Measurements from ENCODE around the gene HHLA2.

The HHLA2 gene

DNA sequence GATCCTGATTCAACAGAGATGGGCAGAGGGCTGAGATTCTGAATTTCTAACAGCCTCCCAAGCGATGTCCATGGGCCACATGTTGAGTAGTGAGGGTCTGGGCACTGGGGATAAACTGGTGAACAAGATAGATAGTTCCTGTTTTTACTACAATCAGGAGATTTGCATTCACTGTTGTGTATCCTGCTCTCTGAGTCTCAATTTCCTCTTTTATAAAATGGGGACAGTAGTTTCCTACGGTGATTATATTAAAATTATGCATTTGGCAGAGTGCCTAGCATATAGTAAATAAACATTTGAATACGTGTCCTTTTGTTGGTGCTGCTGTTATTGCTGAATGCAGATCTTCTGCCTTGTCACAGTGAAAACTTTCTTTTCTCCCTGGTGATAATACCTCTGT, 111.5 kb downstream of the HHLA2 start:
- no peak overlapping the region for H3K4me3 ChIP-seq (ENCODE audit: low read length)
- TF ChIP-seq, protein P1, sequence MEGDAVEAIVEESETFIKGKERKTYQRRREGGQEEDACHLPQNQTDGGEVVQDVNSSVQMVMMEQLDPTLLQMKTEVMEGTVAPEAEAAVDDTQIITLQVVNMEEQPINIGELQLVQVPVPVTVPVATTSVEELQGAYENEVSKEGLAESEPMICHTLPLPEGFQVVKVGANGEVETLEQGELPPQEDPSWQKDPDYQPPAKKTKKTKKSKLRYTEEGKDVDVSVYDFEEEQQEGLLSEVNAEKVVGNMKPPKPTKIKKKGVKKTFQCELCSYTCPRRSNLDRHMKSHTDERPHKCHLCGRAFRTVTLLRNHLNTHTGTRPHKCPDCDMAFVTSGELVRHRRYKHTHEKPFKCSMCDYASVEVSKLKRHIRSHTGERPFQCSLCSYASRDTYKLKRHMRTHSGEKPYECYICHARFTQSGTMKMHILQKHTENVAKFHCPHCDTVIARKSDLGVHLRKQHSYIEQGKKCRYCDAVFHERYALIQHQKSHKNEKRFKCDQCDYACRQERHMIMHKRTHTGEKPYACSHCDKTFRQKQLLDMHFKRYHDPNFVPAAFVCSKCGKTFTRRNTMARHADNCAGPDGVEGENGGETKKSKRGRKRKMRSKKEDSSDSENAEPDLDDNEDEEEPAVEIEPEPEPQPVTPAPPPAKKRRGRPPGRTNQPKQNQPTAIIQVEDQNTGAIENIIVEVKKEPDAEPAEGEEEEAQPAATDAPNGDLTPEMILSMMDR (IDR thresholded peaks at IDR 0.05; ENCODE audit: insufficient read depth, low read depth, low read length, missing control alignments) = no peak
- no peak for DNase-seq (ENCODE audit: low read depth)

DNA sequence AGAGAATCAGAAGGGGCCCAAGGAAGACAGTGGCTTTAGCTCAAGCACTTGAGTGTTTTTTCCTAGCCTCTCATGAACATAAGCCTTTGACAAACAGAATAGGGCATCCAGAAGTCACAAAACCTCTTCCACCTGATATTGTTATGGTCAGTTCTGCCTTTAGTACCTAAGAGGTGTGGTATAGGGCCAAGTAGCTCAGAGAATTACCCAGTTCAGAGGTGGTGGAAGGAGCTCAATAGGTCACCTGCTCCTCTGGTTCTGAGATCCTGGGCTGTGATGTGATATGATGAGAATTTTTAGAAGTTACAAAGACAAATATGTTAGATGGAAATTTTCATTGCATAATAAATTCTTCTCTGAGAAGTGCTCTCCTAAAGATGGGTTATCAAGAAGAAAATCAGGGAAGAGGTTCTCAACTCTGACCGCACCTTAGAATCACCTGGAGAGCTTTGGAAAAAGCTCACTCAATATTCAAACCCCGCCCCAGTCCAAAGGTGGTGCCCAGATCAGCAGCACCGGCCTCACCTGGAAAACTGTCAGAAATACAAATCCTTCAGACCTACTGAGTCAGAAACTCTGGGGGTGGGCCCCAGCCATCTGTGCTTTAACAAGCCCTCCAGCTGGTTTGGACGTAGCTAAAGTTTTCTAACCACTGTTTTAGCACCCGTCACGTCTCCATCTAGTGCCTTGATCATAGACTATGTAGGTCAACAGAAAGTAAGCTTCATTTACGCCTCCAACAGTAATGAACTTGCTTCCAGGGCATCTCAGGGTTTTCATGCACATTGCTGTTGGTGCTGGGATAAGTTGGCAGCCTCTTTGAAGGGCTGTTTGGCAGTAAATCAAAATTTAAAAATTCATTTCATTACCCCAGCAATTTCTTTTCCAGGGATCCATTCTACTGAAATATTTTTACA, 112.8 kb downstream of the HHLA2 start:
- no peak for DNase-seq (ENCODE audit: low read depth)
- TF ChIP-seq, protein P1 (IDR thresholded peaks at IDR 0.05; ENCODE audit: insufficient read depth, low read depth, low read length, missing control alignments) = no peak
- no peak overlapping the region for H3K4me3 ChIP-seq (ENCODE audit: low read length)

DNA sequence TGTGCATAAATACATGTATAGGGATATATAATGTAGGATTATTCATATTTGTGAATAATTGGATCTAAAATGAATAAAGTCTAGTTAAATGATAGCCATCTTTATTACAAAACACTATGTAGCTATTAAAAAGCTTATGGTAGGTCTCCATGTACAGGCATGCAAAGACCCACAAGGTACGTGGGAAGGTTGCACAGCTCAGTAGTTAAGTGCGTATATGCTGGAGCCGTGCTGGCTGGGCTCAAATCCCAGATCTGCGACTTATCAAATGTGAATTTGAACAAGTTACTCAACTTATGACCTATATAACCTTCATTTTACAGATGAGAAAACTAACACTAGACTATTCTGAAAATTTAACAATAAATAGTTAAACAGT, 113.4 kb downstream of the HHLA2 start:
- H3K4me3 ChIP-seq (ENCODE audit: low read length) = no peak overlapping the region
- TF ChIP-seq, protein P1 (IDR thresholded peaks at IDR 0.05; ENCODE audit: insufficient read depth, low read depth, low read length, missing control alignments) = no peak
- no peak for DNase-seq (ENCODE audit: low read depth)

DNA sequence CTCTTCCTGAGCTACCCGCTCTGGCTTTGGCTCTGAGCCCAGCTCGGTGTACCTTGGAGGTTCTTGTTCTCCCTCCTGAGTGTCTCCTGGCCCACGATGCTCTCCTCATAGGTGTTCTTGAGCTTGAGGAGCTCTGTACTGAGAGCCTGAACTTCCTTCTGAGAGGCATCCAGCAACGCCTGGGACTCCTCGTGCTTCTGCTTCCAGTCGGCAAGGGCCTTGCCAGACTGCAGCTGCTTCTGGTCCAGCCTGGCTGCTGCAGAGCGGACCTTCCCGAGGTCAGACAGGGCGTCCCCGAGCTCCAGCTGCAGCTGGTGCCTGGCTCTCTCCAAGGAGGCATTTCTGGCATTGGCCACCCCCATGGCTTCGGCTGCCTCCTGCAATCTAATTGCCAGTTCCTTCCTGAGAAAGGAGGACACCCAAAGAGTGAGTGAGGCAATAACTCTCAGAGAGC, 114.2 kb downstream of the HHLA2 start:
- H3K4me3 ChIP-seq (ENCODE audit: low read length) = no peak overlapping the region
- TF ChIP-seq, protein P1 (IDR thresholded peaks at IDR 0.05; ENCODE audit: insufficient read depth, low read depth, low read length, missing control alignments) = no peak
- no peak for DNase-seq (ENCODE audit: low read depth)

DNA sequence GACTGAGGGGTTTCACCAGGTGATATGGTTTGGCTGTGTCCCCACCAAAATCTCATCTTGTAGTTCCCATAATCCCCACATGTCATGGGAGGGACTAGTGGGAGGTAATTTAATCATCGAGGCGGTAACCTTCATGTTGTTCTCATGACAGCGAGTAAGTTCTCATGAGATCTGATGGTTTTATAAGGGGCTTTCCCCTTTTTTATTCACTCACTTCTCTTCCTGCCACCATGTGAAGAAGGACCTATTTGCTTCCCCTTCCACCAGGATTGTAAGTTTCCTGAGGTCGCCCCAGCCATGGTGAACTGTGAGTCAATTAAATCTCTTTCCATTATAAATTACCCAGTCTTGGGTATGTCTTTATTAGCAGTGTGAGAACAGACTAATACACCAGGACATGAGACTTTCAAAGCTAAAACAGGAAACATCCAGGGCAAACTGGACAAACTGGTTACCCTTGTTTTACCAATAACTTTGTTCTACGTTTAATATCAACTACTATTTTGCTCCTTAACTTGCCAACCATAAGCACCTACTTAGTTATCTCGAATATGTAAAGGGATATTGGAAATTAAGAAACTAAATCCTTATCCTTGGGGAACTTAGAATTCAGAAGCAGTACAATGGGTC, 115.9 kb downstream of the HHLA2 start:
- H3K4me3 ChIP-seq (ENCODE audit: low read length) = no peak overlapping the region
- TF ChIP-seq, protein P1 (IDR thresholded peaks at IDR 0.05; ENCODE audit: insufficient read depth, low read depth, low read length, missing control alignments) = no peak
- peak; percentile 89 for DNase-seq (ENCODE audit: low read depth)

DNA sequence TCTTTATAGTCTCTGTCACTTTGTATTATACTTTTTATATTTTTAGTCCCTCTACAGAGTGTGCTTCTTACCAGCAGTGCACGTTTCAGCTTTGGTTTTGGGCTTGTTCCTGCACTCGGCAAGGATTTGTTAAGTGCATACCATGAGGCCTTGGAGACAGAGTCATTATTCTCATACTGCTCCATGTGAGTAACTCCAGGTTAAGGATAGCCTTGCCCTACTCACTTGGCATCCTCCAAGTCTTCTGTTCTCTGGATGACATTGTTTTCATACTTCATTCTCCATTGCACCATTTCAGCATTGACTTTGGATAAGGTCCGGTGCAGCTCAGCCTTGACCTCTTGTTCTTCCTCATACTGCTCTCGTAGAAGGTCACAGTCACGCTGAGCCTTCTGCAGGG, 117.7 kb downstream of the HHLA2 start:
- no peak for DNase-seq (ENCODE audit: low read depth)
- TF ChIP-seq, protein P1 (IDR thresholded peaks at IDR 0.05; ENCODE audit: insufficient read depth, low read depth, low read length, missing control alignments) = no peak
- H3K4me3 ChIP-seq (ENCODE audit: low read length) = no peak overlapping the region

All from epithelial cell of esophagus (primary cell).